Epithelial cell of umbilical artery (primary cell): ENCODE measurements around the gene NMS. TPM values are rescaled to one million over a fixed set of nuclear protein-coding genes. Genes with fewer than 3 reads are reported as not detected.

Source experiments
- total RNA-seq: library from RNA; depleted of rRNA; stranded (reverse); fragments of >200 nt; gene quantifications from 2 replicates; pipeline ENCODE4 v1.2.3, GENCODE V29; 2014

The NMS gene
- total RNA-seq = not detected in 2 replicates

GRCh38 chr2:100470182-100470581, at the start of gene NMS:
Gene NMS, plus strand, starts transcription at chr2:100470482. Its CDS starts 7 bp downstream, at chr2:100470489.

Other genes with a start within 250 kb of the NMS start
- gene LONRF2, start 148.0 kb upstream of the NMS start, total RNA-seq = 0.15 TPM in 1 of 2 replicates, not detected in the other
- gene CHST10, start 52.8 kb upstream of the NMS start, total RNA-seq = 14.3 TPM in 2 replicates
- 24.4 and 25.8 TPM in 2 replicates for gene PDCL3, start 92.5 kb downstream of the NMS start, total RNA-seq